K562 (cell line): Measurements from ENCODE around the gene UQCC5. TPM values are rescaled to one million over a fixed set of nuclear protein-coding genes. Genes with fewer than 3 reads are reported as not detected.

Experiments
- ATAC-seq: fragments of 200-7000 bp; cut with Tn5 transposase; 3 replicates; pipeline ENCODE4 v1.9.1; 2020; ENCODE audit warnings: moderate library complexity
- BruUV-seq: library from RNA; stranded (reverse); fragments of 400-500 nt; replicated peaks from 2 replicates; lab custom pipeline; 2021; lab: Mats Ljungman, UMichigan
- CTCF ChIA-PET: fragments of 300-600 bp; formaldehyde crosslinking; extraction: SDS; loops from one replicate; lab custom pipeline; 2021; ENCODE audit warnings: low intra/inter-chr PET ratio; lab: Yijun Ruan, JAX
- POLR2A ChIA-PET: fragments of 300-600, 350-650 bp; sonication (Branson Sonifier 250); formaldehyde crosslinking; extraction: SDS; loops from one replicate; lab custom pipeline; 2021; ENCODE audit warnings: antibody characterized with exemption, inconsistent platforms; lab: Yijun Ruan, JAX
- DNase-seq, 4 experiments: peaks; one replicate each; pipeline versions ENCODE4 v3.0.0 to v3.0.0-alpha.2; 2011 to 2018; ENCODE audit warnings: low spot score in 3 of 4, mixed read lengths in 3 of 4; ENCODE audit errors: extremely low read depth in 1 of 4
- FAIRE-seq: peaks from 2 replicates; lab custom pipeline; 2011; peaks lifted over from hg19 to GRCh38; lab: Jason Lieb, UNC
- H2AFZ ChIP-seq: 2 replicates; pipeline ENCODE4 v1.6.0; 2011; ENCODE audit warnings: low read depth, low read length, control low read depth, inconsistent platforms
- H3K27ac ChIP-seq: fragments of 200-600 bp; 3 replicates; pipeline ENCODE4 v1.8.0; 2011; ENCODE audit warnings: low read depth, mild to moderate bottlenecking, control low read depth, inconsistent platforms, low read length, moderate library complexity, mixed read lengths; ENCODE audit errors: extremely low read depth
- H3K27me3 ChIP-seq, 2 experiments: fragments of 300-600 bp in 1 of 2; 2 replicates in 1 of 2; 3 replicates in 1 of 2; pipeline versions ENCODE4 v1.6.0 to v1.8.0; 2011; ENCODE audit warnings: inconsistent platforms in 2 of 2, low read length in 2 of 2, mild to moderate bottlenecking in 1 of 2, mixed read lengths in 1 of 2, moderate library complexity in 1 of 2; ENCODE audit not compliant: control insufficient read depth in 2 of 2, insufficient read depth in 2 of 2
- H3K36me3 ChIP-seq: fragments of 300-600 bp; 3 replicates; pipeline ENCODE4 v1.8.0; 2011; ENCODE audit warnings: mild to moderate bottlenecking, low read length, inconsistent platforms; ENCODE audit not compliant: control insufficient read depth, insufficient read depth
- H3K4me1 ChIP-seq, 2 experiments: fragments of 200-600 bp in 1 of 2; replicated peaks in 1 of 2; 2 replicates in 1 of 2; 3 replicates in 1 of 2; pipeline versions ENCODE4 v1.5.1 to v1.8.0; 2011; ENCODE audit warnings: inconsistent platforms in 2 of 2, low read length in 2 of 2, mild to moderate bottlenecking in 1 of 2, mixed read lengths in 1 of 2, moderate library complexity in 1 of 2; ENCODE audit not compliant: control insufficient read depth in 2 of 2, insufficient read depth in 2 of 2
- H3K4me2 ChIP-seq: 2 replicates; pipeline ENCODE4 v1.6.1; 2011; ENCODE audit warnings: low read length, control low read depth, inconsistent platforms, mixed read lengths; ENCODE audit not compliant: insufficient read depth
- H3K4me3 ChIP-seq: fragments of 200-600 bp; sonication (generic), shearing (Covaris generic); 2 replicates; pipeline ENCODE4 v1.5.1; 2016; ENCODE audit warnings: control low read depth, inconsistent platforms
- H3K79me2 ChIP-seq: fragments of 200-600 bp; 3 replicates; pipeline ENCODE4 v1.8.0; 2011; ENCODE audit warnings: low read length, inconsistent platforms; ENCODE audit not compliant: control insufficient read depth, insufficient read depth
- H3K9ac ChIP-seq, 2 experiments: 2 replicates each; pipeline versions ENCODE4 v1.6.0 to v1.6.1; 2011; ENCODE audit warnings: low read depth in 2 of 2, low read length in 2 of 2, control low read depth in 1 of 2, inconsistent platforms in 1 of 2, mild to moderate bottlenecking in 1 of 2, mixed read lengths in 1 of 2; ENCODE audit not compliant: insufficient read depth in 1 of 2
- H3K9me1 ChIP-seq: one replicate; pipeline ENCODE4 v1.6.0; 2011; ENCODE audit warnings: inconsistent platforms, mild to moderate bottlenecking, low read length, moderate library complexity; ENCODE audit not compliant: control insufficient read depth, insufficient read depth
- H3K9me3 ChIP-seq: replicated peaks from 2 replicates; pipeline ENCODE4 v1.5.1; 2011; ENCODE audit warnings: low read depth, low read length, inconsistent platforms; ENCODE audit not compliant: control insufficient read depth, insufficient read depth
- H4K20me1 ChIP-seq: replicated peaks from 2 replicates; pipeline ENCODE4 v1.6.1; 2011; ENCODE audit warnings: low read length, inconsistent platforms, mixed read lengths; ENCODE audit not compliant: control insufficient read depth, insufficient read depth
- BCL6 ChIP-seq: fragments of 250-450 bp; sonication (Bioruptor Pico); IDR thresholded peaks from 2 replicates; pipeline ENCODE4 v1.4.0; 2020
- FOSL1 ChIP-seq: fragments of 200-800 bp; sonication (Bioruptor generic); conservative IDR thresholded peaks from 2 replicates; pipeline ENCODE4 v1.6.1; 2016; ENCODE audit warnings: missing genetic modification characterization, missing compliant biosample characterization
- KDM4B ChIP-seq, 2 experiments: fragments of 450-650 bp in 1 of 2; sonication (generic) in 1 of 2; IDR thresholded peaks; 2 replicates each; pipeline ENCODE4 v1.6.1; 2016 to 2017; ENCODE audit warnings: borderline replicate concordance in 2 of 2, antibody characterized with exemption in 1 of 2, low read depth in 1 of 2, mild to moderate bottlenecking in 1 of 2
- KLF13 ChIP-seq: fragments of 450-650 bp; IDR thresholded peaks from 2 replicates; pipeline ENCODE4 v1.6.1; 2016; ENCODE audit warnings: missing genetic modification characterization, low read depth, mild to moderate bottlenecking, missing compliant biosample characterization, moderate library complexity, borderline replicate concordance
- TEAD2 ChIP-seq: fragments of 450-650 bp; IDR thresholded peaks from 2 replicates; pipeline ENCODE4 v1.6.1; 2016; ENCODE audit warnings: missing genetic modification characterization, control low read depth, missing compliant biosample characterization
- WGBS: fragments of 100-300 bp; shearing (Covaris generic); methylation state at CpG from one replicate; pipeline ENCODE4 v1.1.6; 2016; ENCODE audit warnings: low coverage, mixed read lengths; ENCODE audit not compliant: insufficient coverage; ENCODE audit errors: missing lambda C conversion rate; 5-methylcytosine and 5-hydroxymethylcytosine counted together
- in situ Hi-C: fragments of 300-500 bp; cut with MboI; formaldehyde crosslinking; loops from 4 replicates; pipeline ENCODE4 v1.15.0; 2018; ENCODE audit warnings: inconsistent platforms, mixed read lengths
- intact Hi-C: fragments of 100-400 bp; cut with micrococcal nuclease; formaldehyde crosslinking; loops from 2 replicates; pipeline ENCODE4 v1.14.2; 2022
- polyA plus RNA-seq, 8 experiments: library from polyadenylated mRNA; depleted of rRNA in 4 of 8; stranded (reverse) in 5 of 8; unstranded in 3 of 8; fragments of >200 nt; fragmentation: Nextera tagmentation in 2 of 8; fragmentation: Illumina TruSeq in 1 of 8; extraction: Ambion mirVana in 2 of 8; extraction: Trizol in 1 of 8; gene quantifications; 2 replicates each; pipeline versions ENCODE4 v1.2.1 to v1.2.3, GENCODE V29; 2011 to 2014; ENCODE audit warnings: inconsistent platforms in 1 of 8, missing spikeins in 1 of 8
- total RNA-seq, 7 experiments: library from RNA; depleted of rRNA in 6 of 7; stranded (reverse); fragments of >200 nt in 6 of 7; fragmentation: Illumina TruSeq in 2 of 7; extraction: Trizol in 2 of 7; gene quantifications; 2 replicates each; pipeline versions ENCODE4 v1.2.1 to v1.2.3, GENCODE V29; 2011 to 2021; ENCODE audit warnings: low replicate concordance in 1 of 7

Gene UQCC5
- total and polyA plus RNA-seq, 9 of the 15 experiments (the other 6 are each of a cell fraction or from before 2014, with no cell fraction given): 10.2 to 55.4 (median 33.8) TPM

DNA sequence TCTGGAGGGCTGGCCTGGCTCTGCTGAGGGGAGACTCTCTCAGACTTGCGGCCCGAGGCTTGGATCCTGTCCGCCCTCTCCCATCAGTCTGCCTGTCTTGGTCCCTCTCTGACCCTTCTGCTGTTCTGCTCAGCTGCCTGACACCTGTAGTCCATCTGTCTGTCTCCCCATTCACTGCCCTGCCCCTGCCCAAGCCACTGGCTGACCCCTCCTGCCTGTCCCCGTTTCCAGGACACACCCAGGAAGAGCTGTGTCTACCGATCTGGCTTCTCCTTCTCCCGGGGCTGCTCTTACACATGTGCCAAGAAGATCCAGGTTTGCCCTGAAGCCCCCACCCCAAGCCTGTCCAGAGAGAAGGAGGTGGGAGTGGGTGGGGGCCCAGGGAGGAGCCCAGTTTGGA lies 21.2 kb upstream of the UQCC5 start:
- Histone ChIP-seq H3K27me3 (peaks cover 0 to 32% of the 10 kb centered on the region in 2 experiments; a peak in 2 of 5 replicates), H3K9me1 (no peaks in the 10 kb centered on the region), H3K4me1 (peaks cover 12 to 60% of the 10 kb centered on the region in 2 experiments; a peak in 4 of 5 replicates), H4K20me1 (no peaks in the 10 kb centered on the region), H3K27ac (no peak overlapping the region), H3K79me2 (no peaks in the 10 kb centered on the region), H2AFZ (peak overlapping the region; percentile 19; the same call in 1 of the 2 replicates), H3K4me3 (no peak overlapping the region), H3K9me3 (no peaks in the 10 kb centered on the region), H3K9ac (peak overlapping the region in 1 of 2 experiments; percentile 68; a peak in 1 of 4 replicates), H3K36me3 (no peaks in the 10 kb centered on the region), H3K4me2 (no peak overlapping the region)
- in situ Hi-C loops (no loop called here), intact Hi-C loops (no loop called here)
- 8% methylated on average over 6 of the region's 6 CpGs for WGBS
- CTCF ChIA-PET: no interaction called here
- POLR2A ChIA-PET: interaction anchor here (0.6 to 1.5 kb wide), 2 partner anchors 10 to 46 kb away, joined by 3 to 4 read pairs; no protein-coding TSS in a partner anchor
- DNase-seq: no peak
- no TSS peak for BruUV-seq
- no peak for TF ChIP-seq FOSL1 (tag)
- TF ChIP-seq TEAD2 (tag): no peak
- TF ChIP-seq KLF13: no peak
- TF ChIP-seq KDM4B (IDR thresholded peaks at IDR 0.05; ENCODE audit: borderline replicate concordance in 2 of 2, low read depth in 1 of 2): no peak
- TF ChIP-seq BCL6 (CRISPR knock-in tag): no peak
- no peak for FAIRE-seq
- ATAC-seq: no peak
